Gastrocnemius medialis (tissue), 4 donors: Measurements from ENCODE around the gene DYNC2I2.
A peak's percentile ranks its signal among the peaks of the same experiment; 100 is the strongest.

Experiments
- CTCF ChIP-seq, 5 experiments: fragments of 450-650 bp in 3 of 5; fragments of 200-600 bp in 2 of 5; sonication (generic) in 2 of 5; IDR thresholded peaks in 4 of 5; conservative IDR thresholded peaks in 1 of 5; 1 replicate in 4 of 5; 2 replicates in 1 of 5; pipeline ENCODE4 v1.5.1; 2016 to 2019; ENCODE audit warnings: antibody characterized with exemption in 5 of 5, mild to moderate bottlenecking in 3 of 5, moderate library complexity in 3 of 5
- POLR2A ChIP-seq, 2 donors: fragments of 450-650 bp; IDR thresholded peaks; one replicate each; pipeline ENCODE4 v1.6.1; 2017; ENCODE audit warnings: antibody characterized with exemption in 2 of 2, mild to moderate bottlenecking in 2 of 2, moderate library complexity in 2 of 2

- TF ChIP-seq CTCF (IDR thresholded peaks at IDR 0.05 in 4 of 5, conservative IDR thresholded peaks at IDR 0.05 in 1 of 5) = peak in 4 of 5 experiments; percentile 27 to 42 (median 40)
- no peak for TF ChIP-seq POLR2A (IDR thresholded peaks at IDR 0.05)
Observed at GRCh38 chr9:128635266-128636023, 21.2 kb downstream of the DYNC2I2 start.
